ENCODE measurements around the gene WHAMM. TPM values are rescaled to one million over a fixed set of nuclear protein-coding genes. Genes with fewer than 3 reads are reported as not detected.

WHAMM gene
- total RNA-seq, 1 donor from 2014 or later: 9.6 TPM

GRCh38 chr15:82803793-82804574 lies 5.4 kb upstream of the WHAMM start:
- Mint-ChIP-seq H3K36me3 (ENCODE audit: unreplicated experiment) (no peaks in the 10 kb centered on the region), H3K4me3 (ENCODE audit: unreplicated experiment) (no peak overlapping the region), H3K4me1 (ENCODE audit: unreplicated experiment) (peaks cover 4% of the 10 kb centered on the region), H3K9me3 (ENCODE audit: unreplicated experiment) (no peaks in the 10 kb centered on the region), H3K27ac (ENCODE audit: unreplicated experiment) (no peak overlapping the region), H3K27me3 (ENCODE audit: unreplicated experiment) (peaks cover 22% of the 10 kb centered on the region)
- DNase-seq (ENCODE audit: extremely low spot score, unreplicated experiment): peak; percentile 27
- no peak for TF ChIP-seq CTCF (IDR thresholded peaks at IDR 0.05)

- H3K4me3 Mint-ChIP-seq (ENCODE audit: unreplicated experiment): no peak overlapping the region
- H3K27ac Mint-ChIP-seq (ENCODE audit: unreplicated experiment): no peak overlapping the region
- no peak for DNase-seq (ENCODE audit: extremely low spot score, unreplicated experiment)
- H3K36me3 Mint-ChIP-seq (ENCODE audit: unreplicated experiment): no peaks in the 10 kb centered on the region
- no peak for TF ChIP-seq CTCF (IDR thresholded peaks at IDR 0.05)
- peaks cover 16% of the 10 kb centered on the region for H3K27me3 Mint-ChIP-seq (ENCODE audit: unreplicated experiment)
- H3K9me3 Mint-ChIP-seq (ENCODE audit: unreplicated experiment): no peaks in the 10 kb centered on the region
- peaks cover 7% of the 10 kb centered on the region for H3K4me1 Mint-ChIP-seq (ENCODE audit: unreplicated experiment)
These were observed 4.9 kb upstream of the WHAMM start for GRCh38 chr15:82804575-82804949.

- peak; percentile 34 for DNase-seq (ENCODE audit: extremely low spot score, unreplicated experiment)
- no peak within 1 kb of the TSS for H3K27ac Mint-ChIP-seq (ENCODE audit: unreplicated experiment)
- TF ChIP-seq CTCF (IDR thresholded peaks at IDR 0.05): no peak
- no peaks in the 10 kb centered on the region for H3K9me3 Mint-ChIP-seq (ENCODE audit: unreplicated experiment)
- peaks cover 14% of the 10 kb centered on the region for H3K4me1 Mint-ChIP-seq (ENCODE audit: unreplicated experiment)
- H3K27me3 Mint-ChIP-seq (ENCODE audit: unreplicated experiment): peaks cover 12% of the 10 kb centered on the region
- no peaks in the 10 kb centered on the region for H3K36me3 Mint-ChIP-seq (ENCODE audit: unreplicated experiment)
- no peak within 1 kb of the TSS for H3K4me3 Mint-ChIP-seq (ENCODE audit: unreplicated experiment)
These were observed 3.4 kb upstream of the WHAMM start, which contains the start of gene FSD2 for GRCh38 chr15:82805994-82806406. FSD2 (minus strand) TSS chr15:82806069; CDS start chr15:82787390, 18,679 bp downstream.

DNA sequence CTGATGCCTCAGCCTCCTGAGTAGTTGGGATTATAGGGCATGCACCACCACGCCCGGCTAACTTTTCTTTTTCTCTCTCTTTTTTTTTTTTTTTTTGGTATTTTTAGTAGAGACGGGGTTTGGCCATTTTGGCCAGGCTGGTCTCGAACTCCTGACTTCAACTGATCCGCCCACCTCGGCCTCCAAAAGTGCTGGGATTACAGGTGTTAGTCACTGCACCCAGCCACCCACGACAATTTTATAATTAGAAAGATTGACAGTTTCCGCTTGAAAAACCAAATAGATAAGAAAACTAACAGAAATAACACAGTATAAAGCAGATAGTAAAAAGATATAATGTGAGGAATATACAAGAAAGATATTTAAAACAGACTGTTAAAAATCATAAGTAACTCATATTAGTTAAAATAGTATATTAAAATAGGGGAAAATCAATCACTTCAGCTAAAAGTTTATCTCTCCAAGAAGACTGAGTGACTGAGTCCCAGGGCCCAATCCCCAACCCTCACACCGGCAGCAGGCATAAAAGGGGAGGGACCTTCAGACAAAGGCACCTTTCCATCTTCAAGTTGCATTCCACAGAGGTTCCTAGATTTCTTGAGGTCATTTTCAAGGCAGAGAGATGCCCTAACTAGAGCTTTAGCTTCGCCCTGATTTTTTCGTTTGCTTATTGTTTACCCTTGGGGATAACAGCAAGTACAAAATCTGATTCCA lies 1.4 kb upstream of the WHAMM start:
- no peak overlapping the region for H3K27ac Mint-ChIP-seq (ENCODE audit: unreplicated experiment)
- no peaks in the 10 kb centered on the region for H3K9me3 Mint-ChIP-seq (ENCODE audit: unreplicated experiment)
- no peaks in the 10 kb centered on the region for H3K27me3 Mint-ChIP-seq (ENCODE audit: unreplicated experiment)
- no peak for TF ChIP-seq CTCF (IDR thresholded peaks at IDR 0.05)
- no peak overlapping the region for H3K4me3 Mint-ChIP-seq (ENCODE audit: unreplicated experiment)
- H3K4me1 Mint-ChIP-seq (ENCODE audit: unreplicated experiment): peaks cover 33% of the 10 kb centered on the region
- no peak for DNase-seq (ENCODE audit: extremely low spot score, unreplicated experiment)
- H3K36me3 Mint-ChIP-seq (ENCODE audit: unreplicated experiment): peaks cover 3% of the 10 kb centered on the region

DNA sequence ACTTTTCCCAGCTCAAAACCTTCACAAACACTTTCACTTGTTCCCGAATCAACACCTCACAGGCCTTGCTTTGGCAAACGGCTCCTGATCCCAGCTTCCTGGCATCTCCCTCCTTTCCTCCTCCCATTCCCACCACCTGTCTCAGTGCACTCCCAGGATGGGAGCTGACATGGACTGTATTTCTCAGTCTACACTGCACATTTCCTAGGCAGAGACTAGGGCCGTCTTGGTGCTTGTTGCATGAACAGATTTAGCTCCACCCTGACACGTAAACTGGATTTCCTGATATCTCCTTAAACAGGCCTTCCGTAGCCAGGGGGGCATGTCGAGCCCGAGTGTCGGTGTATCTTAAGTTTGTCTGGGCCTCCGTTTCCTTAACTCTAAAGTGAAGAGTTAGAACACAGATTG lies 790 bp upstream of the WHAMM start:
- Mint-ChIP-seq H3K27ac (ENCODE audit: unreplicated experiment) (no peak overlapping the region), H3K4me3 (ENCODE audit: unreplicated experiment) (no peak overlapping the region), H3K9me3 (ENCODE audit: unreplicated experiment) (no peaks in the 10 kb centered on the region), H3K4me1 (ENCODE audit: unreplicated experiment) (peaks cover 33% of the 10 kb centered on the region), H3K27me3 (ENCODE audit: unreplicated experiment) (no peaks in the 10 kb centered on the region), H3K36me3 (ENCODE audit: unreplicated experiment) (peaks cover 7% of the 10 kb centered on the region)
- no peak for TF ChIP-seq CTCF (IDR thresholded peaks at IDR 0.05)
- DNase-seq (ENCODE audit: extremely low spot score, unreplicated experiment): no peak

Data from osteocyte (in vitro differentiated cells).